Measurements from ENCODE around the gene ITIH5. TPM values are rescaled to one million over a fixed set of nuclear protein-coding genes. Genes with fewer than 3 reads are reported as not detected.

ITIH5 gene
- total and polyA plus RNA-seq, 2 of the 8 experiments (the other 6 are each of a cell fraction or from before 2014, with no cell fraction given), result 5.8 to 7.6 TPM

DNA sequence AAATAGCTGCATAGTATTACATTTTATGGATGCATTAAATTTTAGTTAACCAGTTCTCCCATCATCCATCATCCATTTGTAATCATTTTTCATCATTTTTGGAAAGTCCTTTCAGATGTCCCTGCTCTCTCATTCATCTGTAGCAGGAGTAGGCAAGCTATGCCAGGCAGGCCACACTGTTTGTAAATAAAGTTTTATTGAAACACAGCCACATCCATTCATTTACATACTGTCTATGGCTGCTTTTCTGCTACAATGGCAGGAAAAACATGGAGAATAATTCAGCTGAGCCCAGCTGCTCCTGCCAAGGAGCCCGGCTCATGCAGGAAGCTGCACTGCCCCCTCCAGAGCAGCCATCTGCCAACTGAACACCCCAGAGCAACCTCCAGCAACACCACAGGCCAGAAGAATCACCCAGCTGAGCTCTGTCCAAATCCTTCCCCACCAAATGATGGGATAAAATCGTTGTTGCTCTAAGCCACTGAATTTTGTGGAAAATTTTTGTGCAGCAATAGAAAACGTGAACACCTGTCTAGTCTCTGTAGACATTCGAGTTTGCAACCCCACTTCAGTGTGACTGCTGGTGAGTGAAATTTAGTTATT is 19.6 kb downstream of the ITIH5 start:
- Histone ChIP-seq H3K27ac (ENCODE audit: low read depth, low read length) (no peak overlapping the region), H2BK5ac (ENCODE audit: low read depth, low read length) (no peak overlapping the region), H3K9me3 (ENCODE audit: insufficient read depth in 2 of 2, low read depth in 1 of 2, low read length in 1 of 2) (peaks cover 0 to 2% of the 10 kb centered on the region in 2 experiments; a peak in 1 of 4 replicates), H3K27me3 (replicated peaks in 1 of 4; ENCODE audit: control insufficient read depth in 3 of 4, extremely low read depth in 1 of 4, insufficient read depth in 3 of 4, low read length in 3 of 4) (no peaks in the 10 kb centered on the region), H2BK12ac (ENCODE audit: low read depth, low read length) (no peak overlapping the region), H3K4ac (replicated peaks; ENCODE audit: insufficient read length, low read depth, low read length) (no peak overlapping the region), H2BK120ac (replicated peaks; ENCODE audit: low read depth, low read length) (no peak overlapping the region), H3K23ac (ENCODE audit: insufficient read length) (no peak overlapping the region), H3K9ac (replicated peaks in 1 of 4; ENCODE audit: extremely low read depth in 1 of 4, low read depth in 3 of 4, low read length in 3 of 4) (no peak overlapping the region), H3K4me2 (ENCODE audit: insufficient read depth in 1 of 2, low read depth in 2 of 2, low read length in 2 of 2) (no peak overlapping the region), H3K79me1 (ENCODE audit: low read depth, low read length) (no peaks in the 10 kb centered on the region), H4K5ac (ENCODE audit: insufficient read length, low read depth, low read length) (no peak overlapping the region), H3K14ac (ENCODE audit: insufficient read length) (no peak overlapping the region), H3K23me2 (ENCODE audit: low read depth, low read length) (no peaks in the 10 kb centered on the region), H2BK15ac (ENCODE audit: low read length) (no peak overlapping the region), H4K20me1 (replicated peaks in 1 of 2; ENCODE audit: control insufficient read depth in 1 of 2, insufficient read depth in 2 of 2, low read length in 2 of 2) (no peaks in the 10 kb centered on the region), H2AK5ac (ENCODE audit: low read depth, low read length) (no peak overlapping the region), H3K36me3 (ENCODE audit: control insufficient read depth in 2 of 4, insufficient read depth in 4 of 4, low read length in 3 of 4) (no peaks in the 10 kb centered on the region), H4K8ac (ENCODE audit: extremely low read depth, insufficient read depth, low read length) (no peak overlapping the region), H4K91ac (replicated peaks; ENCODE audit: insufficient read length, low read length) (no peak overlapping the region), H3K79me2 (ENCODE audit: control insufficient read depth in 1 of 2, insufficient read depth in 2 of 2, low read length in 2 of 2) (no peaks in the 10 kb centered on the region), H2AFZ (ENCODE audit: low read length) (no peak overlapping the region), H3K56ac (replicated peaks; ENCODE audit: insufficient read length, low read depth, low read length) (no peak overlapping the region), H3K4me1 (replicated peaks in 1 of 4; ENCODE audit: control insufficient read depth in 3 of 4, insufficient read depth in 4 of 4, low read length in 3 of 4) (peaks cover 0 to 2% (median 0%) of the 10 kb centered on the region in 4 experiments; a peak in 1 of 7 replicates), H3K18ac (ENCODE audit: extremely low read depth, low read length) (no peak overlapping the region), H3K4me3 (ENCODE audit: extremely low read depth in 1 of 4, insufficient read depth in 2 of 4, low read depth in 3 of 4, low read length in 4 of 4) (no peak overlapping the region), H2BK20ac (ENCODE audit: low read length) (no peak overlapping the region)
- ChIA-PET CTCF (ENCODE audit: partially characterized antibody) (interaction anchor here (0.6 to 1.7 kb wide), 6 partner anchors 10 to 167 kb away, joined by 3 to 6 read pairs (median 4); no protein-coding TSS in a partner anchor), POLR2A (ENCODE audit: partially characterized antibody) (no interaction called here)
- TF ChIP-seq HDAC6 (IDR thresholded peaks at IDR 0.05; ENCODE audit: low read depth, low read length), result no peak
- TF ChIP-seq POU5F1 (IDR thresholded peaks at IDR 0.05; ENCODE audit: low read depth, low read length), result no peak
- no peak for TF ChIP-seq TEAD4 (IDR thresholded peaks at IDR 0.05; ENCODE audit: low read depth, low read length)
- TF ChIP-seq, protein P1, sequence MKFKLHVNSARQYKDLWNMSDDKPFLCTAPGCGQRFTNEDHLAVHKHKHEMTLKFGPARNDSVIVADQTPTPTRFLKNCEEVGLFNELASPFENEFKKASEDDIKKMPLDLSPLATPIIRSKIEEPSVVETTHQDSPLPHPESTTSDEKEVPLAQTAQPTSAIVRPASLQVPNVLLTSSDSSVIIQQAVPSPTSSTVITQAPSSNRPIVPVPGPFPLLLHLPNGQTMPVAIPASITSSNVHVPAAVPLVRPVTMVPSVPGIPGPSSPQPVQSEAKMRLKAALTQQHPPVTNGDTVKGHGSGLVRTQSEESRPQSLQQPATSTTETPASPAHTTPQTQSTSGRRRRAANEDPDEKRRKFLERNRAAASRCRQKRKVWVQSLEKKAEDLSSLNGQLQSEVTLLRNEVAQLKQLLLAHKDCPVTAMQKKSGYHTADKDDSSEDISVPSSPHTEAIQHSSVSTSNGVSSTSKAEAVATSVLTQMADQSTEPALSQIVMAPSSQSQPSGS (IDR thresholded peaks at IDR 0.05; ENCODE audit: low read length), result no peak
- TF ChIP-seq SP4 (IDR thresholded peaks at IDR 0.05; ENCODE audit: low read length), result no peak
- no peak for TF ChIP-seq MAFK (IDR thresholded peaks at IDR 0.05; ENCODE audit: low read depth, low read length)
- DNase-seq (ENCODE audit: low read depth in 1 of 2, low spot score in 2 of 2) (no peak), FAIRE-seq (no peak)
- 96% methylated on average over 4 of the region's 4 CpGs; no CpG with 5 or more reads in 1 of the 2 experiments for WGBS, 2 experiments (ENCODE audit: extremely low coverage in 1 of 2, insufficient coverage in 1 of 2, insufficient read length in 1 of 2, insufficient replicate concordance in 2 of 2, low coverage in 1 of 2, low lambda C conversion rate in 2 of 2, missing lambda C conversion rate in 1 of 2)

Measured in H1 (cell line).